NCI-H345 (cell line): Measurements from ENCODE around the gene AFDN.

Source experiments
- DNase-seq: peaks from one replicate; lab custom pipeline; 2025; lab: John Stamatoyannopoulos, UW

AFDN gene, protein sequence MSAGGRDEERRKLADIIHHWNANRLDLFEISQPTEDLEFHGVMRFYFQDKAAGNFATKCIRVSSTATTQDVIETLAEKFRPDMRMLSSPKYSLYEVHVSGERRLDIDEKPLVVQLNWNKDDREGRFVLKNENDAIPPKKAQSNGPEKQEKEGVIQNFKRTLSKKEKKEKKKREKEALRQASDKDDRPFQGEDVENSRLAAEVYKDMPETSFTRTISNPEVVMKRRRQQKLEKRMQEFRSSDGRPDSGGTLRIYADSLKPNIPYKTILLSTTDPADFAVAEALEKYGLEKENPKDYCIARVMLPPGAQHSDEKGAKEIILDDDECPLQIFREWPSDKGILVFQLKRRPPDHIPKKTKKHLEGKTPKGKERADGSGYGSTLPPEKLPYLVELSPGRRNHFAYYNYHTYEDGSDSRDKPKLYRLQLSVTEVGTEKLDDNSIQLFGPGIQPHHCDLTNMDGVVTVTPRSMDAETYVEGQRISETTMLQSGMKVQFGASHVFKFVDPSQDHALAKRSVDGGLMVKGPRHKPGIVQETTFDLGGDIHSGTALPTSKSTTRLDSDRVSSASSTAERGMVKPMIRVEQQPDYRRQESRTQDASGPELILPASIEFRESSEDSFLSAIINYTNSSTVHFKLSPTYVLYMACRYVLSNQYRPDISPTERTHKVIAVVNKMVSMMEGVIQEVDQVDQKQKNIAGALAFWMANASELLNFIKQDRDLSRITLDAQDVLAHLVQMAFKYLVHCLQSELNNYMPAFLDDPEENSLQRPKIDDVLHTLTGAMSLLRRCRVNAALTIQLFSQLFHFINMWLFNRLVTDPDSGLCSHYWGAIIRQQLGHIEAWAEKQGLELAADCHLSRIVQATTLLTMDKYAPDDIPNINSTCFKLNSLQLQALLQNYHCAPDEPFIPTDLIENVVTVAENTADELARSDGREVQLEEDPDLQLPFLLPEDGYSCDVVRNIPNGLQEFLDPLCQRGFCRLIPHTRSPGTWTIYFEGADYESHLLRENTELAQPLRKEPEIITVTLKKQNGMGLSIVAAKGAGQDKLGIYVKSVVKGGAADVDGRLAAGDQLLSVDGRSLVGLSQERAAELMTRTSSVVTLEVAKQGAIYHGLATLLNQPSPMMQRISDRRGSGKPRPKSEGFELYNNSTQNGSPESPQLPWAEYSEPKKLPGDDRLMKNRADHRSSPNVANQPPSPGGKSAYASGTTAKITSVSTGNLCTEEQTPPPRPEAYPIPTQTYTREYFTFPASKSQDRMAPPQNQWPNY (N-terminal part only)

GRCh38 chr6:167826896-167827582 lies at the start of gene AFDN:
Gene AFDN (plus strand): TSS chr6:167826911. CDS start chr6:167827133, 222 bp downstream.
- DNase-seq = peak; percentile 59

GRCh38 chr6:167778497-167779128 lies 48.1 kb upstream of the AFDN start:
- DNase-seq = no peak

DNA sequence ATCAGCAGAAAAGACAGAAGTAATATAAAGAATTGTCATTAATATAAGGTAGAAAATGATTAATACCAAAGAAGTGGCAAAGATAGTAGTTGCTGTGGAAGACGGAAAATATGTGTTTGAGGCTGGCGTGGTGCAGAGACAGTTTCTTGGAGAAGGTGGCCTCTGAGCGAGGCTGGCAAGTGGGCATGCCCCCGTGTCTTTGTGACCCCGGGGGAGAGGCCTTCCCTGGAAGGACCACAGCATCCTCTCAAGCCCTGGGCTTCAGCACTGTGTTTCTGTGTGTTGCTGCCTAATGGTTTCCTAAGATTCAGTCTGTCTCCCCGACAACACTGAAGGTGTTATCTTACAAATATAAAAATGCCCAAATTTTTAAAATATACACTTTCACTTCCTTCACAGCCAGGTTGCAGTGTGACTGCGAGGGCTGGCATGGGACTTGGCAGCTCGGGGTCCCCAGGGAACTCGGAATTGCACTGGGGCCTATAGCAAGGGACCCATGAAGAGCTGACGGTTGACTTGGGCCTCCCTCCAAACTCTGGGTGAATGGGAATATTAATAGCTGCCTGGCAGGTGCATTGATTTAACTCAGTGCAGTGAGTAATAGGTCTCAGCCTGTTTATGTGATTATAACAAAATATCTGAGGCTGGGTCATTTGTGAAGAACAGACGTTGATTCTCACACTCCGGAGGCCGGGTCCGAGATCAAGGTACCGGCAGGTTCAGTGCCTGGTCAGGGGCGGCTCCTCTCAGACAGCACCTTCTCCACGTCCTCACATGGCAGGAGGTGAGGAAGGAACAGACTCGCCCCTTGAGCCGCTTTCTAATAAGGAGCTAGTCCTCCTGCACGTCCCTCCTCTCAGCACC lies 47.4 kb upstream of the AFDN start:
- DNase-seq = no peak

- no peak for DNase-seq
Measured at GRCh38 chr6:167779993-167780655, 46.6 kb upstream of the AFDN start.

DNA sequence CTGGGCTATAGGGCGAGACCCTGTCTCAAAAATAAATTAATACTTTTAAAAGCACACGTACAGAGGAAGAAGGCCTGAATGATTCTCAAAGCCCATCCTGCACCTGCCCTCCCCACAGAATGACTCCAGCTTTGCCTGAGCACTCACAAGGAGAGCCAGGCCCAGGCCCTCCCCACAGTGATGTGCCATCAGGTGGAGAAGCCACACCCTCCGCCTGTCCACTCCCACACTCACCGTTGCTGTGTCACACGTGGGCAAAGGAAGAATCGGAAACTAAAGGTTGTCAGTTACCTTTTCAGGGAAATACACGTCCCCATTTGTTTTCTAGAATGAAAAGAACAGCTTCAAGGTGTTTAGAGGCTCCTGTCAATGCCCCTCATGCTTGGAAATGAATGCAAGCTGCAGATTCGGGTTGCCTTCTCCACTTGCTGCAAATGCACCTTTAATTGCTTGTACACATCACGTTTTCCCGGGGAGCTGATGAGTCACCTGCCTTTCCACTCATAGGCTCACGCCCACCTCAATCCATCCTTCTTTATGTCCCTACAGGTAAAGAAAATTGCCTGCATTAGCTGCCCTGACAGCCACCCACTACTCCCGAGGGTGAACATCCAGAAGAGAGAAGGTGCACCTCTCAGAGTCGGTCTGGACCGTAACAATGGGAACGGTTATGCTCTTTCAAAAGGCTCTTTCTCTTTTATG lies 45.5 kb upstream of the AFDN start:
- DNase-seq = peak; percentile 82

DNA sequence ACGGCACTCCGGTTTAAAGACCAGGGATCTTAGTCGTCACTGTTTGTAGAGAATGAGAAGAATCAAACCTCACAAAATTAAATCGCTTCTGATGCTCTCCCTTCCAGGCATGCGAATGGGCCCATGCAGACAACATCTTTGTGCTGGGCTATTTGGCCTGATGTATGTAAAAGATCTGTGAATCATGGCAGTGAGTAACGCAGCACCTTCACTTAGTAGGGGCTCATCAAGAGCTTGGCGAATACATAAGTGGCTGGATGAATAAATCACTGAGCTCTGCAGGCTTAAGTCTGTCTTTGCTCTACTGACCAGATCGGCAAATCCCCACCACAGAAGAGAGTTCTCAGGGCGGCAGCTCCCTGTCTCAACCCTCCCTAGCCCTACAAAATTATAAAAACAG lies 44.8 kb upstream of the AFDN start:
- no peak for DNase-seq

DNA sequence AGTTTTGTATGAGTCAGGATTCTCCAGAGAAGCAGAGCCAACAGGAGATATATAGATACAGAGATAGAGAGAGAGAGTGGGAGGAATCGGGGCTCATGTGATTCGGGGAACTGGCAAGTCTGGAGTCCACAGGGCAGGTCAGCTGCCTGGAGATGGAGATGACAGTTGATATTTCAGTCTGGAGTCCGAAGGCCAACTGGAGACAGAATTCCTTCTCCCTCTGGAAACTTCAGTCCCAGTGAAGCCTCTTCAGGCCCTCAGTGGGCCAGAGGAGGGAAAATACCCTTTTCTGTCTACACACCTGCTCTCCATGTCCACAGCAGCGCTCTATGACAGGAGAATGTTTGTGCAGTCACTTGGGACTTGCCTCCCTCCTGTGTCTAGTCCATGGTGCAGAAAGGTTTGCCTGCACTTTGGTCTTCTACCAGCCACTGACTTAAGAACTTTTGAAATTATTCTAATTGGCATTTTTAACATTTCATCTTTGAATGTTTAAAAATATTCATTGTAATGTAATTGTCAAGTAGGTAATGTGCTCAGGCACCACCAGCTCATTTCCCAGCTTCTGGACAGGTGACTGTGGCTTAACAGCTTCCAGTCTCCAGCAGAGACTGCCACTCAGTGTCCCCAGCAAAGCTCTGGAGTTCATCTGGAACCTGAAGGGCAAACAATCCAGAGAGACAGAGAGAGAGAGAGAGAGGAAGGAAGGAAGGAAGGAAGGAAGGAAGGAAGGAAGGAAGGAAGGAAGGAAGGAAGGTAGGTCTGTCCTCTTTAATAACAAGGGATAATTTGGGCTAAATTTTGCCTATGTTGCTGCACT lies 43.8 kb upstream of the AFDN start:
- DNase-seq = no peak

DNA sequence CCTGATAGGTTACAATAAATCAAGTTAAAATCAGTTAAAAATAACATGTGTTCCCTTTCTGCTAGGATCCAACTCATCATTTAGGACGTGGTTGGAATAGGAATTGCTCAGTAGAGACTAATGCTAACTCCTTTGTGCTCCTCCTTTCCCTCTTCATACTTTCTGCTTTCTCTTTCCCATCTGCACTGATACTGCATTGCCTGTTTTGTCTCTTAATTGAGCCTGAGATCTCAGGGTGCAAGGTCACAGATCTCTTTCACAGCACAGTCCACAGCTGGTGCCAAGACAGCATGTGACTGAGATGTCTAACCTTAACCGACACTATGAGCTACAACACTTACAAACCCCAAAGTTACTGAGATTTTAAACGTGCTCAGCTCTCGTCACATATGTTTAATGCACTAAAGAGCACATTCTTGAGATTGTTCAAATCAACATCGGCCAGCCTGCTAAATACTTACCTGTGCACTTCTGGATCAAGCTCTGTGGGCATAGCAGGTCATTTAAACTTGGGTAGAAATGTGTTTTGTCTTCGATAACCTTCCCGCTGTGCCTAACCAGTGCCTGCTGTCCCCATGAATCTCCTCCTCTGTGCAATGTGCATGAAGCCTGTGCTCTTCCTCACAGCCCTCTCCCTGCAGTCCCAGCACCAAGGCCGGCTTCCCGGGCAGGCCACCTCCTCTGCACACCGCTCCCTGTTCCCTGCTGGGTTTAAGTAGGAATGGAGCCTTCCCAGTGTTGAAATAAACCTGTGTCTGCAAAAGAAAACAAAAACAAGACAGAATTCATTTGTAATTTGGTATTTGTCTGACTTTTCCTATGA lies 39.6 kb upstream of the AFDN start:
- DNase-seq = no peak

DNA sequence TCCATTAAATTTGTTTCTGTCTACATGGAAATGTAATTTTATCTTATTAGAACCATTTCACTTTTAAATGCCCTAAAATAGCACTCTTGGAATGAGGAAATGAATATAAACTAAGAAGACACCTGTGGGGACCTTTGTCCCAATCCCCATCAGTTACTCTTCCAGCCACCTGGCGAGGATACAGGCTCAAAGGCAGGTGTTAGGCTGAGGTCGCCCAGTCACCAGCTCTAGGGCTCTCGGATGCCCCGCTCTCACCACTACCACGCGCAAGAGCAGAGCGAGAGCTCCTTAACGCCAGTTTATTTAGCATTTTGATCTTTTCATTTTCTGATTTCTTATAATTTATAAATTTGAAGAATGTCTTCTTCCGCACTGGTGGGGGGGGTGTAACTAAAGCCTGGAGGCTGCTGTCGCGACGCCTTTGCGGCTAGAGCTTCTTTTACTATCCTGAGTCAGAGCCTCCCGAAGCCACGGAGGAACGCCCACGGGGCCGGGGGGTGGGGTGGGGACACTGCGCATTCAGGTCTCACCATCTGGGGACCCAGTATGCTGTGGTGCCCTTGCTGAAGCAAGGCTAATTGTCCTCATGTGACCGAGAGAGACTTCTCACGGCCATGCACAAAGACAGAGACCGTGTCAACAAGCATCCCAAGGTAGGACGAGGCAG lies 38.7 kb upstream of the AFDN start:
- no peak for DNase-seq

GRCh38 chr6:167788563-167788903 lies 38.2 kb upstream of the AFDN start:
- no peak for DNase-seq

GRCh38 chr6:167789358-167789757 lies 37.4 kb upstream of the AFDN start:
- DNase-seq = no peak

DNA sequence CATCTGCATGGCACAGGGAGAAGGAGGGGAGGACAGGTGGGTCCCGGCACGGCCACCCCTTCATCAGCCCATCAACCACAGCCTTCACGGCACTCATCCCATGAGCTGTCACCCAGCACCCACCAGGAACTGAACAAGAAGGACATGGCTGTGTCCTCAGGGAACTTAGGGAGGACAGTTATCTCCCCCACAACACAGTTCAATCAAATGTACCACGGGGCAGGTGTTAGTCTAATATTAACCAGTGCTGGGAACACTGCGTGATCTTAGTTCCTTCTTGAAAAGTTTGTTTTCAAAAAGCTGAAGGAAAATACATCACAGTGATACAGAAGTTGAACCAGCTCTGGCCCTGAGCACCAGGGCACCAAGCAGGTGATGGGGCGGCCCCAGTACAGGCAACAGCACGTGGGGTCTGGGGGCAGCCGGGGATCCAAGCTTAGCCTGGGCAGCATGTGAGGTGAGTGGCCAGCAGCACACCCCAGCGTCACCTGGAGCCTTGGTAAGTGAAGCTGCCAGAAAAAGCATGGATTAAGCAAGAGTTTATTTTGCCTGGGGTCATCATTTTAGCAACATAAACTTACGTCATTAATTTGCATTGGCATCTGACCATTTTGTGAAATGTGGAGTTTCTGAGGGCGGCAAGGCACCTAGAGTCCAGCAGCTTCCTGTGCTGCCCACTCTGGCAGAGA lies 35.5 kb upstream of the AFDN start:
- DNase-seq = no peak

DNA sequence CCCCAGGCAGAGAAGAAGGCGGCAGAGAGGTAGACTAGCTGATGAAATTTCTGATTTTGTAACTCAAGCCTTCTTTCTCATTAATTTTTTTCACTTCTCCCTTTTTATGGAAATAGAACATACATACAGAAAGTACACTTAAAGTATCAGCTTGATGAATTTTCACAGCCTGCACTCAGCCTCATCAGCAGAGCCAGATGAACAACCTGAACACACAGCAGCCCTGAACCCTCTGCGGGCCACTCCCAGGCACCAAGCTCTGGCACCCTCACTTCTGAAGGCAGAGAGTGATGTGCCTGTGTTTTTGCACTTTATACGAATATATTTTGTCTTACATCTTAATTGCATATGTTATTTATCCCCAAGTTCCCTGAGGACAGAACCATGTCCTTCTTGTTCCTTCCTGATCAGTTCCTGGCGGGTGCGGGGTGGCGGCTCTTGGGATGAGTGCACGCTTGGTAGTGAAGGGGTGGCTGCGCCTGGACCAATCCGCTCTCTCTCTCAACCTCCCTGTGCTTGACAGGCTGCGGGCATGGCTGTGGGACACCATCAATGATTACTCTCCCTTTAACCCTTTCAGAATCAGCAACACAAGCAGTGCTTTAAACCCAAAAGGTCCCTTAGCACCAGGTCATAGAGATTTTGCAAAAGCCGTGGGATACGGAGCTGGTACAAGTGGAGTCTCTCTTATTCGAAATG lies 34.8 kb upstream of the AFDN start:
- no peak for DNase-seq

GRCh38 chr6:167793421-167793820 lies 33.3 kb upstream of the AFDN start:
- DNase-seq = peak; percentile 48
